ENCODE measurements around the gene C2CD2L.

- TF ChIP-seq POLR2A (IDR thresholded peaks at IDR 0.05; ENCODE audit: low read length) (peak; percentile 100), GATA1 (IDR thresholded peaks at IDR 0.05; ENCODE audit: low read depth, low read length) (peak; percentile 94)
These were observed 19.4 kb upstream of the C2CD2L start for GRCh38 chr11:119087747-119088241.

All from erythroblast (primary cell).